SW 1271 (cell line): ENCODE data around the gene SYT5.
"Not testable (repeated sequence)": the region's sequence is repeated elsewhere in the genome, so short reads cannot be mapped to it uniquely, and the experiment has no call there.

Experiments
- DNase-seq, 2 experiments: peaks; one replicate each; lab custom pipeline; 2025; lab: John Stamatoyannopoulos, UW

SYT5 gene

GRCh38 chr19:55179606-55180484 is at the start of gene SYT5:
Gene SYT5, minus strand, starts transcription at chr19:55180289. Its CDS starts 1,248 bp downstream, at chr19:55179041.
- DNase-seq, result no peak

GRCh38 chr19:55229789-55230182 is 49.7 kb upstream of the SYT5 start:
- no peak for DNase-seq

GRCh38 chr19:55229145-55229788 is 49.2 kb upstream of the SYT5 start:
- no peak for DNase-seq

GRCh38 chr19:55228403-55229031 is 48.4 kb upstream of the SYT5 start, which contains the start of gene TMEM86B:
Gene TMEM86B, minus strand, starts transcription at chr19:55228763. Its CDS starts 22 bp downstream, at chr19:55228741.
- DNase-seq, result no peak

- no peak for DNase-seq
Observed at GRCh38 chr19:55228015-55228391, 47.9 kb upstream of the SYT5 start.

GRCh38 chr19:55227241-55228014 is 47.3 kb upstream of the SYT5 start:
- DNase-seq, result no peak

- DNase-seq, result no peak
Observed at GRCh38 chr19:55226788-55227187, 46.7 kb upstream of the SYT5 start.

- DNase-seq, result no peak
Observed at GRCh38 chr19:55226273-55226672, 46.2 kb upstream of the SYT5 start.

GRCh38 chr19:55225415-55225958 is 45.4 kb upstream of the SYT5 start:
- no peak for DNase-seq

GRCh38 chr19:55224679-55225414 is 44.8 kb upstream of the SYT5 start:
- not testable (repeated sequence) for DNase-seq

GRCh38 chr19:55224038-55224665 is 44.1 kb upstream of the SYT5 start:
- DNase-seq, result no peak

GRCh38 chr19:55223291-55224037 is 43.4 kb upstream of the SYT5 start:
- DNase-seq, result no peak

GRCh38 chr19:55220525-55220924 is 40.4 kb upstream of the SYT5 start:
- no peak for DNase-seq

GRCh38 chr19:55216461-55217198 is 36.5 kb upstream of the SYT5 start:
- peak; percentile 91 to 97 for DNase-seq

- no peak for DNase-seq
Observed at GRCh38 chr19:55213547-55213946, 33.5 kb upstream of the SYT5 start.

GRCh38 chr19:55212447-55212846 is 32.4 kb upstream of the SYT5 start:
- DNase-seq, result peak in 1 of 2 experiments; percentile 74

GRCh38 chr19:55209693-55210472 is 29.8 kb upstream of the SYT5 start:
- DNase-seq, result peak; percentile 62 to 92
